ENCODE measurements around the gene FYN.

DNA sequence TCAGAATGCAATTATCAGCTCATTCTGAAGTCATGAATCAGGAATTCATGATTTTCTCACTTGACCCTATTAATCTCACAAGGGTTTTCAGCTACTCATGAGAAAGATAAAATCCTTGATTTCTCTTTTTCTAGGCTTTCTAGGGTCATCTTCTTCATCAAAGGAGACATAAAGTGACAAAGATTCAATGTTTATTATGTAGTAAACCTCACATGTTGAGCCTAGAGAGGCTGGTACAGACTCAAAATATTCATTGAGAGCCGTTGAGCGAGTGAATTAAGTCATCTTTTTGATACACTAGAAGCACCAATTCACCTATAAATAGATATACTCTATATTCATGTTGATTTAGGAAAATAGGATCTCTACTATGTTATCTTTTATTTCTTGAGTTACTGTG lies 162.8 kb downstream of the FYN start:
- TF ChIP-seq CEBPB (IDR thresholded peaks at IDR 0.05) (no peak), CREB1 (IDR thresholded peaks at IDR 0.05; ENCODE audit: low read depth) (no peak), TCF12 (IDR thresholded peaks at IDR 0.05; ENCODE audit: low read depth) (no peak), TAF1 (IDR thresholded peaks at IDR 0.05; ENCODE audit: low read depth) (no peak), NFIC (IDR thresholded peaks at IDR 0.05) (no peak), RAD21 (IDR thresholded peaks at IDR 0.05; ENCODE audit: low read depth) (no peak), EP300 (IDR thresholded peaks at IDR 0.05; ENCODE audit: borderline replicate concordance) (no peak), TEAD4 (IDR thresholded peaks at IDR 0.05) (no peak), FOXM1 (IDR thresholded peaks at IDR 0.05; ENCODE audit: borderline replicate concordance, low read depth) (no peak), ZBTB7A (IDR thresholded peaks at IDR 0.05; ENCODE audit: low read depth) (no peak), EGR1 (IDR thresholded peaks at IDR 0.05) (no peak)
- TF ChIP-seq, protein P1, sequence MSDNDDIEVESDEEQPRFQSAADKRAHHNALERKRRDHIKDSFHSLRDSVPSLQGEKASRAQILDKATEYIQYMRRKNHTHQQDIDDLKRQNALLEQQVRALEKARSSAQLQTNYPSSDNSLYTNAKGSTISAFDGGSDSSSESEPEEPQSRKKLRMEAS (IDR thresholded peaks at IDR 0.05) = no peak
- TF ChIP-seq, protein P2, sequence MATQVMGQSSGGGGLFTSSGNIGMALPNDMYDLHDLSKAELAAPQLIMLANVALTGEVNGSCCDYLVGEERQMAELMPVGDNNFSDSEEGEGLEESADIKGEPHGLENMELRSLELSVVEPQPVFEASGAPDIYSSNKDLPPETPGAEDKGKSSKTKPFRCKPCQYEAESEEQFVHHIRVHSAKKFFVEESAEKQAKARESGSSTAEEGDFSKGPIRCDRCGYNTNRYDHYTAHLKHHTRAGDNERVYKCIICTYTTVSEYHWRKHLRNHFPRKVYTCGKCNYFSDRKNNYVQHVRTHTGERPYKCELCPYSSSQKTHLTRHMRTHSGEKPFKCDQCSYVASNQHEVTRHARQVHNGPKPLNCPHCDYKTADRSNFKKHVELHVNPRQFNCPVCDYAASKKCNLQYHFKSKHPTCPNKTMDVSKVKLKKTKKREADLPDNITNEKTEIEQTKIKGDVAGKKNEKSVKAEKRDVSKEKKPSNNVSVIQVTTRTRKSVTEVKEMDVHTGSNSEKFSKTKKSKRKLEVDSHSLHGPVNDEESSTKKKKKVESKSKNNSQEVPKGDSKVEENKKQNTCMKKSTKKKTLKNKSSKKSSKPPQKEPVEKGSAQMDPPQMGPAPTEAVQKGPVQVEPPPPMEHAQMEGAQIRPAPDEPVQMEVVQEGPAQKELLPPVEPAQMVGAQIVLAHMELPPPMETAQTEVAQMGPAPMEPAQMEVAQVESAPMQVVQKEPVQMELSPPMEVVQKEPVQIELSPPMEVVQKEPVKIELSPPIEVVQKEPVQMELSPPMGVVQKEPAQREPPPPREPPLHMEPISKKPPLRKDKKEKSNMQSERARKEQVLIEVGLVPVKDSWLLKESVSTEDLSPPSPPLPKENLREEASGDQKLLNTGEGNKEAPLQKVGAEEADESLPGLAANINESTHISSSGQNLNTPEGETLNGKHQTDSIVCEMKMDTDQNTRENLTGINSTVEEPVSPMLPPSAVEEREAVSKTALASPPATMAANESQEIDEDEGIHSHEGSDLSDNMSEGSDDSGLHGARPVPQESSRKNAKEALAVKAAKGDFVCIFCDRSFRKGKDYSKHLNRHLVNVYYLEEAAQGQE (IDR thresholded peaks at IDR 0.05; ENCODE audit: low read depth) = no peak
- TF ChIP-seq, protein P3, sequence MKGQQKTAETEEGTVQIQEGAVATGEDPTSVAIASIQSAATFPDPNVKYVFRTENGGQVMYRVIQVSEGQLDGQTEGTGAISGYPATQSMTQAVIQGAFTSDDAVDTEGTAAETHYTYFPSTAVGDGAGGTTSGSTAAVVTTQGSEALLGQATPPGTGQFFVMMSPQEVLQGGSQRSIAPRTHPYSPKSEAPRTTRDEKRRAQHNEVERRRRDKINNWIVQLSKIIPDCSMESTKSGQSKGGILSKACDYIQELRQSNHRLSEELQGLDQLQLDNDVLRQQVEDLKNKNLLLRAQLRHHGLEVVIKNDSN (IDR thresholded peaks at IDR 0.05) = no peak

All from Ishikawa (cell line).